H1 (cell line): ENCODE results near the gene BCAR1.

Experiments used
- BRCA1 ChIP-seq: IDR thresholded peaks from 2 replicates; pipeline ENCODE4 v1.6.1; 2012; ENCODE audit warnings: low read depth, low read length, improper control_type of control experiment
- CBX5 ChIP-seq: fragments of 300-800, 300-1000 bp; sonication (generic); IDR thresholded peaks from 2 replicates; pipeline ENCODE4 v1.7.1; 2016; ENCODE audit warnings: antibody characterized with exemption, low read length, low read depth
- CHD2 ChIP-seq: IDR thresholded peaks from 2 replicates; pipeline ENCODE4 v1.6.1; 2012; ENCODE audit warnings: low read length, improper control_type of control experiment
- NRF1 ChIP-seq: IDR thresholded peaks from 2 replicates; pipeline ENCODE4 v1.6.1; 2011; ENCODE audit warnings: mild to moderate bottlenecking, low read depth, low read length, improper control_type of control experiment
- POLR2A ChIP-seq, 2 experiments: IDR thresholded peaks; 1 replicate in 1 of 2; 2 replicates in 1 of 2; pipeline ENCODE4 v1.6.1; 2011; ENCODE audit warnings: low read depth in 2 of 2, low read length in 2 of 2, mild to moderate bottlenecking in 2 of 2; ENCODE audit errors: control extremely low read depth in 1 of 2
- RFX5 ChIP-seq: IDR thresholded peaks from 2 replicates; pipeline ENCODE4 v1.6.1; 2011; ENCODE audit warnings: low read depth, low read length, improper control_type of control experiment, borderline replicate concordance
- SIRT6 ChIP-seq: IDR thresholded peaks from one replicate; pipeline ENCODE4 v1.7.1; 2012; ENCODE audit warnings: low read length, inconsistent platforms
- SUZ12 ChIP-seq: fragments of 200-600 bp; sonication (generic); IDR thresholded peaks from 2 replicates; pipeline ENCODE4 v1.6.1; 2012; ENCODE audit warnings: mild to moderate bottlenecking, inconsistent platforms, low read length, moderate library complexity, mixed read lengths
- TF ChIP-seq, protein P1 (sequence below), 3 experiments: IDR thresholded peaks; 1 replicate in 2 of 3; 2 replicates in 1 of 3; pipeline versions ENCODE4 v1.5.1 to v1.6.1; 2011; ENCODE audit warnings: low read length in 3 of 3, mild to moderate bottlenecking in 3 of 3, inconsistent platforms in 2 of 3, low read depth in 1 of 3, moderate library complexity in 1 of 3; ENCODE audit not compliant: insufficient read depth in 1 of 3; ENCODE audit errors: control extremely low read depth in 1 of 3
- TF ChIP-seq, protein P2 (sequence below): IDR thresholded peaks from 2 replicates; pipeline ENCODE4 v1.6.1; 2011; ENCODE audit warnings: low read length, improper control_type of control experiment

DNA sequence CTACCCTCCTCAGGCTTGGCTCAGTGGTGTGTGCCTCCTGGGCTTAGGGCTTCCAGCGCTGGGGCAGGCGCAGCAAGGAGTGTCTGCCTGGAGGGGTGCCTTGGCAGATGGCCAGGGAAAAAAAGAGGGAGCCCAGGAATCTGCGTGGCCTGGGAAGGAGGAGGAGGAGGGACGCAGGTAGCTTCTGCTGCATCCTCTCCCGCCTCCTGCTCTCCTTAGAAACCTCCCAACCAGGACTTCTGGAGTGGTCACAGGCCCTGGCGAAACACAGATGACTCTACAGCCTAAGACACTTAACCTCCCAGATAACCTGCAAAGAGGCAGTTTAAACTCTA is 7.3 kb upstream of the BCAR1 start:
- TF ChIP-seq BRCA1 (no peak), SUZ12 (no peak), CHD2 (no peak), POLR2A (IDR thresholded peaks at IDR 0.05; ENCODE audit: control extremely low read depth in 1 of 2, low read depth in 2 of 2, low read length in 2 of 2) (no peak), CBX5 (no peak), NRF1 (no peak), RFX5 (no peak), SIRT6 (no peak)
- TF ChIP-seq, protein P1, sequence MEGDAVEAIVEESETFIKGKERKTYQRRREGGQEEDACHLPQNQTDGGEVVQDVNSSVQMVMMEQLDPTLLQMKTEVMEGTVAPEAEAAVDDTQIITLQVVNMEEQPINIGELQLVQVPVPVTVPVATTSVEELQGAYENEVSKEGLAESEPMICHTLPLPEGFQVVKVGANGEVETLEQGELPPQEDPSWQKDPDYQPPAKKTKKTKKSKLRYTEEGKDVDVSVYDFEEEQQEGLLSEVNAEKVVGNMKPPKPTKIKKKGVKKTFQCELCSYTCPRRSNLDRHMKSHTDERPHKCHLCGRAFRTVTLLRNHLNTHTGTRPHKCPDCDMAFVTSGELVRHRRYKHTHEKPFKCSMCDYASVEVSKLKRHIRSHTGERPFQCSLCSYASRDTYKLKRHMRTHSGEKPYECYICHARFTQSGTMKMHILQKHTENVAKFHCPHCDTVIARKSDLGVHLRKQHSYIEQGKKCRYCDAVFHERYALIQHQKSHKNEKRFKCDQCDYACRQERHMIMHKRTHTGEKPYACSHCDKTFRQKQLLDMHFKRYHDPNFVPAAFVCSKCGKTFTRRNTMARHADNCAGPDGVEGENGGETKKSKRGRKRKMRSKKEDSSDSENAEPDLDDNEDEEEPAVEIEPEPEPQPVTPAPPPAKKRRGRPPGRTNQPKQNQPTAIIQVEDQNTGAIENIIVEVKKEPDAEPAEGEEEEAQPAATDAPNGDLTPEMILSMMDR (IDR thresholded peaks at IDR 0.05; ENCODE audit: control extremely low read depth in 1 of 3, insufficient read depth in 1 of 3, low read depth in 1 of 3, low read length in 3 of 3): no peak
- TF ChIP-seq, protein P2, sequence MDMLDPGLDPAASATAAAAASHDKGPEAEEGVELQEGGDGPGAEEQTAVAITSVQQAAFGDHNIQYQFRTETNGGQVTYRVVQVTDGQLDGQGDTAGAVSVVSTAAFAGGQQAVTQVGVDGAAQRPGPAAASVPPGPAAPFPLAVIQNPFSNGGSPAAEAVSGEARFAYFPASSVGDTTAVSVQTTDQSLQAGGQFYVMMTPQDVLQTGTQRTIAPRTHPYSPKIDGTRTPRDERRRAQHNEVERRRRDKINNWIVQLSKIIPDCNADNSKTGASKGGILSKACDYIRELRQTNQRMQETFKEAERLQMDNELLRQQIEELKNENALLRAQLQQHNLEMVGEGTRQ: no peak
